Hepatocyte (in vitro differentiated cells): ENCODE data around the gene SBNO2. TPM values are rescaled to one million over a fixed set of nuclear protein-coding genes. Genes with fewer than 3 reads are reported as not detected.
A peak's percentile ranks its signal among the peaks of the same experiment; 100 is the strongest.

Source experiments
- DNase-seq: peaks from one replicate; pipeline ENCODE4 v3.0.0-alpha.2; 2016; ENCODE audit warnings: low spot score
- H2AFZ ChIP-seq: fragments of 200-600 bp; sonication (generic); 2 replicates; pipeline ENCODE4 v1.6.0; 2016; ENCODE audit warnings: antibody characterized with exemption, mild to moderate bottlenecking
- H3K27ac ChIP-seq: fragments of 200-600 bp; sonication (generic); 2 replicates; pipeline ENCODE4 v1.5.1; 2016; ENCODE audit warnings: mild to moderate bottlenecking
- H3K27me3 ChIP-seq: fragments of 200-600 bp; sonication (generic); 2 replicates; pipeline ENCODE4 v1.6.1; 2016
- H3K36me3 ChIP-seq: fragments of 200-600 bp; sonication (generic); replicated peaks from 2 replicates; pipeline ENCODE4 v1.5.1; 2016; ENCODE audit warnings: low read depth; ENCODE audit not compliant: insufficient read depth
- H3K4me1 ChIP-seq: fragments of 200-600 bp; sonication (generic); 2 replicates; pipeline ENCODE4 v1.5.1; 2016; ENCODE audit warnings: mild to moderate bottlenecking, moderate library complexity; ENCODE audit not compliant: insufficient read depth
- H3K4me2 ChIP-seq: fragments of 200-600 bp; sonication (generic); 2 replicates; pipeline ENCODE4 v1.6.0; 2016
- H3K4me3 ChIP-seq: fragments of 200-600 bp; sonication (generic); 2 replicates; pipeline ENCODE4 v1.5.1; 2016; ENCODE audit warnings: mild to moderate bottlenecking
- H3K79me2 ChIP-seq: fragments of 200-600 bp; sonication (generic); 2 replicates; pipeline ENCODE4 v1.6.0; 2017; ENCODE audit warnings: mild to moderate bottlenecking
- H3K9me2 ChIP-seq: fragments of 200-600 bp; sonication (generic); replicated peaks from 2 replicates; pipeline ENCODE4 v1.6.0; 2017; ENCODE audit warnings: mild to moderate bottlenecking; ENCODE audit not compliant: insufficient read depth
- H3K9me3 ChIP-seq: fragments of 200-600 bp; sonication (generic); 2 replicates; pipeline ENCODE4 v1.5.1; 2016; ENCODE audit warnings: low read depth, mild to moderate bottlenecking
- H4K20me1 ChIP-seq: fragments of 200-600 bp; sonication (generic); 2 replicates; pipeline ENCODE4 v1.6.0; 2016; ENCODE audit warnings: mild to moderate bottlenecking; ENCODE audit not compliant: insufficient read depth, poor library complexity, severe bottlenecking
- CTCF ChIP-seq: fragments of 200-600 bp; sonication (generic); IDR thresholded peaks from 2 replicates; pipeline ENCODE4 v1.5.1; 2016; ENCODE audit warnings: antibody characterized with exemption, mild to moderate bottlenecking; ENCODE audit not compliant: poor library complexity
- EZH2 ChIP-seq: fragments of 200-600 bp; sonication (generic); IDR thresholded peaks from 2 replicates; pipeline ENCODE4 v1.6.1; 2016; ENCODE audit warnings: antibody characterized with exemption, mild to moderate bottlenecking, borderline replicate concordance
- EZH2phosphoT487 ChIP-seq: fragments of 200-600 bp; sonication (generic); IDR thresholded peaks from one replicate; pipeline ENCODE4 v1.6.1; 2018; ENCODE audit warnings: antibody characterized with exemption, mild to moderate bottlenecking, low read depth, moderate library complexity; ENCODE audit not compliant: unreplicated experiment, severe bottlenecking
- WGBS: methylation state at CpG from one replicate; pipeline ENCODE4 v1.1.6; 2016; ENCODE audit warnings: low lambda C conversion rate; ENCODE audit errors: missing lambda C conversion rate; 5-methylcytosine and 5-hydroxymethylcytosine counted together
- polyA plus RNA-seq: library from polyadenylated mRNA; unstranded; fragments of >200 nt; fragmentation: Nextera tagmentation; extraction: Ambion mirVana; gene quantifications from 2 replicates; pipeline ENCODE4 v1.2.1, GENCODE V29; 2016
- total RNA-seq: library from RNA; depleted of rRNA; stranded (reverse); fragments of >200 nt; gene quantifications from 2 replicates; pipeline ENCODE4 v1.2.3, GENCODE V29; 2014

SBNO2 gene
- total and polyA plus RNA-seq, 2 experiments from 2014 or later, result 12.7 to 15.6 TPM

DNA sequence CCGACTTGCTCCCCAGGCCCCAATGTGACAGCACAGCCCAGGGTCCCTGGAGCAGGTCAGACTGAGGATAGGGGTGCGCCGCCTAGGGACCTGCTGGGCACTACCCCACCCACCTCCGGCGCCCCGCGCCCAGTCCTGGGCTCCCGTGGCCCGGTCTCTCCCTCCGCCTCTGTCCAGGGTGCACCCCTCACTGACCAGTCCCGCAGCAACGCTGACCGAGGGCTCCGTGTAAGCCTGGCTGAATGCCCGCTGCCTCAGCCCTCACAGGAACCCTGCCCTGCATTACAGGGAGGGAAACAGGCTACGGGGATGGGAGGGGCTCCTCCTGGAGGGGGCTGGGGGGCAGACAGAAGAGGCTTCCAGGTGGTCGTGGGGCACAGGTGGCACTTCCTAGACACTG is 38.6 kb downstream of the SBNO2 start:
- Histone ChIP-seq H3K79me2 (peaks cover 21% of the 10 kb centered on the region), H3K27ac (no peak overlapping the region), H3K4me1 (peaks cover 22% of the 10 kb centered on the region), H3K36me3 (no peaks in the 10 kb centered on the region), H3K4me2 (no peak overlapping the region), H2AFZ (no peak overlapping the region), H3K9me2 (no peaks in the 10 kb centered on the region), H3K27me3 (no peaks in the 10 kb centered on the region), H3K9me3 (no peaks in the 10 kb centered on the region), H3K4me3 (no peak overlapping the region), H4K20me1 (peaks cover 3% of the 10 kb centered on the region)
- no peak for TF ChIP-seq EZH2
- no peak for TF ChIP-seq EZH2phosphoT487
- no peak for TF ChIP-seq CTCF
- no peak for DNase-seq
- WGBS, result 94% methylated on average over 8 of the region's 17 CpGs

- Histone ChIP-seq H3K9me2 (no peaks in the 10 kb centered on the region), H2AFZ (no peak overlapping the region), H3K4me1 (peaks cover 22% of the 10 kb centered on the region), H3K27ac (peak overlapping the region; percentile 21), H4K20me1 (peaks cover 12% of the 10 kb centered on the region), H3K9me3 (no peaks in the 10 kb centered on the region), H3K4me2 (no peak overlapping the region), H3K79me2 (peaks cover 32% of the 10 kb centered on the region), H3K36me3 (no peaks in the 10 kb centered on the region), H3K4me3 (no peak overlapping the region), H3K27me3 (no peaks in the 10 kb centered on the region)
- no peak for DNase-seq
- TF ChIP-seq CTCF, result no peak
- TF ChIP-seq EZH2, result no peak
- TF ChIP-seq EZH2phosphoT487, result no peak
- 87% methylated on average over 11 of the region's 11 CpGs for WGBS
Measured at GRCh38 chr19:1134431-1134830, 39.6 kb downstream of the SBNO2 start.

DNA sequence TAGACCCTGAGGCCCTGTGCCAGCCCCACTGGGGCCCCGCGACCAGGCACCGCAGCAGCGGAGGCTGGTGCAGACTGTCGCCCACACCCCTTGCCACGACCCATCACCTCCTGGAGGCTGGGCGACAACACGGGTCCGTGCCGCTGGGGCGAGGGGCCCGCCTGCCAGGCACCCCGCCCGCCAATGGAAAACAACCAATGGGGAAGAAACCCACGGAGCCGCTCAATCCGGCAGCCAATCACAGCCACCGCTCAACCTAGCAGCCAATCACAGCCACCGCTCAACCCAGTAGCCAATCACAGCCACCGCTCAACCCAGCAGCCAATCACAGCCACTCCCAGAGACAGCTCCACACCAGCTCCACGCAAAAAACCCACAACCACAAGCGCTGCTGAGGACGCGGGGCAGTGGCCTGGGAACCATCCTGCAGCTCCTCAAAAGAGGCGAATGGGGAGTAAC is 40.6 kb downstream of the SBNO2 start:
- no peaks in the 10 kb centered on the region for H3K9me3 ChIP-seq
- H3K79me2 ChIP-seq, result peaks cover 33% of the 10 kb centered on the region
- H3K4me1 ChIP-seq, result peaks cover 22% of the 10 kb centered on the region
- H3K4me3 ChIP-seq, result no peak overlapping the region
- peak overlapping the region; percentile 95 for H3K27ac ChIP-seq
- H3K9me2 ChIP-seq, result no peaks in the 10 kb centered on the region
- no peaks in the 10 kb centered on the region for H3K27me3 ChIP-seq
- H3K4me2 ChIP-seq, result no peak overlapping the region
- H4K20me1 ChIP-seq, result peaks cover 12% of the 10 kb centered on the region
- 97% methylated on average over 24 of the region's 25 CpGs for WGBS
- no peak overlapping the region for H2AFZ ChIP-seq
- no peak for TF ChIP-seq EZH2phosphoT487
- TF ChIP-seq CTCF, result no peak
- no peak for TF ChIP-seq EZH2
- DNase-seq, result no peak
- no peaks in the 10 kb centered on the region for H3K36me3 ChIP-seq
